ENCODE measurements around the gene ATP1B1.
"Not testable (repeated sequence)": the region's sequence is repeated elsewhere in the genome, so short reads cannot be mapped to it uniquely, and the experiment has no call there.

ATP1B1 gene

GRCh38 chr1:169155675-169156074 is 49.2 kb downstream of the ATP1B1 start:
- Mint-ChIP-seq H3K4me3 (no peak overlapping the region), H3K36me3 (ENCODE audit: low read depth) (peaks cover 3% of the 10 kb centered on the region), H3K27ac (no peak overlapping the region), H3K27me3 (no peaks in the 10 kb centered on the region), H3K4me1 (ENCODE audit: low read depth) (no peaks in the 10 kb centered on the region), H3K9me3 (no peaks in the 10 kb centered on the region)

- no peaks in the 10 kb centered on the region for H3K27me3 Mint-ChIP-seq
- no peak overlapping the region for H3K4me3 Mint-ChIP-seq
- H3K27ac Mint-ChIP-seq, result no peak overlapping the region
- H3K9me3 Mint-ChIP-seq, result no peaks in the 10 kb centered on the region
- peaks cover 3% of the 10 kb centered on the region for H3K36me3 Mint-ChIP-seq (ENCODE audit: low read depth)
- no peaks in the 10 kb centered on the region for H3K4me1 Mint-ChIP-seq (ENCODE audit: low read depth)
Measured at GRCh38 chr1:169156580-169156979, 50.1 kb downstream of the ATP1B1 start.

- Mint-ChIP-seq H3K9me3 (no peaks in the 10 kb centered on the region), H3K4me3 (no peak overlapping the region), H3K27ac (no peak overlapping the region)
Measured at GRCh38 chr1:169160845-169161495, 54.5 kb downstream of the ATP1B1 start.

GRCh38 chr1:169161496-169162194 is 55.2 kb downstream of the ATP1B1 start:
- Mint-ChIP-seq H3K27ac (no peak overlapping the region), H3K9me3 (no peaks in the 10 kb centered on the region), H3K4me1 (ENCODE audit: low read depth) (peaks cover 7% of the 10 kb centered on the region)

More at GRCh38 chr1:169160845-169161495, 54.5 kb downstream of the ATP1B1 start:
- Mint-ChIP-seq H3K36me3 (ENCODE audit: low read depth) (no peaks in the 10 kb centered on the region), H3K4me1 (ENCODE audit: low read depth) (peaks cover 7% of the 10 kb centered on the region), H3K27me3 (no peaks in the 10 kb centered on the region)

GRCh38 chr1:169163059-169163458 is 56.6 kb downstream of the ATP1B1 start:
- Mint-ChIP-seq H3K27me3 (no peaks in the 10 kb centered on the region), H3K27ac (no peak overlapping the region), H3K4me1 (ENCODE audit: low read depth) (peaks cover 7% of the 10 kb centered on the region), H3K36me3 (ENCODE audit: low read depth) (peaks cover under 1% of the 10 kb centered on the region), H3K4me3 (no peak overlapping the region), H3K9me3 (no peaks in the 10 kb centered on the region)

More at GRCh38 chr1:169161496-169162194, 55.2 kb downstream of the ATP1B1 start:
- H3K36me3 Mint-ChIP-seq (ENCODE audit: low read depth), result no peaks in the 10 kb centered on the region
- no peaks in the 10 kb centered on the region for H3K27me3 Mint-ChIP-seq
- H3K4me3 Mint-ChIP-seq, result no peak overlapping the region

- Mint-ChIP-seq H3K4me3 (no peak overlapping the region), H3K36me3 (ENCODE audit: low read depth) (no peaks in the 10 kb centered on the region), H3K27me3 (no peaks in the 10 kb centered on the region), H3K27ac (no peak overlapping the region), H3K9me3 (peaks cover 5% of the 10 kb centered on the region), H3K4me1 (ENCODE audit: low read depth) (no peaks in the 10 kb centered on the region)
Measured at GRCh38 chr1:169175461-169175860, 69.0 kb downstream of the ATP1B1 start.

GRCh38 chr1:169179431-169179830 is 72.9 kb downstream of the ATP1B1 start:
- not testable (repeated sequence) for H3K9me3 Mint-ChIP-seq; H3K27me3 Mint-ChIP-seq; H3K4me1 Mint-ChIP-seq (ENCODE audit: low read depth); H3K36me3 Mint-ChIP-seq (ENCODE audit: low read depth); H3K4me3 Mint-ChIP-seq; H3K27ac Mint-ChIP-seq

- peaks cover 5% of the 10 kb centered on the region for H3K9me3 Mint-ChIP-seq
- H3K36me3 Mint-ChIP-seq (ENCODE audit: low read depth), result no peaks in the 10 kb centered on the region
- H3K27ac Mint-ChIP-seq, result no peak overlapping the region
- no peaks in the 10 kb centered on the region for H3K27me3 Mint-ChIP-seq
- H3K4me3 Mint-ChIP-seq, result no peak overlapping the region
- H3K4me1 Mint-ChIP-seq (ENCODE audit: low read depth), result no peaks in the 10 kb centered on the region
Measured at GRCh38 chr1:169180174-169180573, 73.7 kb downstream of the ATP1B1 start.
